ENCODE measurements around the gene MARCO.

- TF ChIP-seq EZH2 (IDR thresholded peaks at IDR 0.05) (no peak), FOXP2 (optimal IDR thresholded peaks at IDR 0.05; ENCODE audit: control extremely low read depth, extremely low read length, insufficient read depth) (no peak), POLR2AphosphoS5 (IDR thresholded peaks at IDR 0.05; ENCODE audit: borderline replicate concordance, low read depth, low read length) (no peak)
These were observed 67.1 kb downstream of the MARCO start for GRCh38 chr2:119009110-119009509.

All from SK-N-MC (cell line).